Dermis blood vessel endothelial cell (primary cell): ENCODE measurements around the gene CYP24A1. TPM values are rescaled to one million over a fixed set of nuclear protein-coding genes. Genes with fewer than 3 reads are reported as not detected.

Source experiments
- DNase-seq: peaks from one replicate; pipeline ENCODE4 v3.0.0; 2010
- total RNA-seq: library from RNA; depleted of rRNA; stranded (reverse); fragments of >200 nt; gene quantifications from 2 replicates; pipeline ENCODE4 v1.2.3, GENCODE V29; 2014

CYP24A1 gene
- total RNA-seq, 1 donor from 2014 or later, result not detected

- no peak for DNase-seq
Measured at GRCh38 chr20:54110457-54110856, 63.3 kb downstream of the CYP24A1 start.

GRCh38 chr20:54110041-54110440 lies 63.7 kb downstream of the CYP24A1 start:
- DNase-seq, result no peak

- no peak for DNase-seq
Measured at GRCh38 chr20:54108817-54109216, 65.0 kb downstream of the CYP24A1 start.

- no peak for DNase-seq
Measured at GRCh38 chr20:54108326-54108642, 65.5 kb downstream of the CYP24A1 start.

GRCh38 chr20:54107600-54108325 lies 66.0 kb downstream of the CYP24A1 start:
- DNase-seq, result no peak

- DNase-seq, result no peak
Measured at GRCh38 chr20:54107181-54107580, 66.6 kb downstream of the CYP24A1 start.

- no peak for DNase-seq
Measured at GRCh38 chr20:54106162-54106561, 67.6 kb downstream of the CYP24A1 start.

- DNase-seq, result no peak
Measured at GRCh38 chr20:54105653-54106052, 68.1 kb downstream of the CYP24A1 start.

- no peak for DNase-seq
Measured at GRCh38 chr20:54104781-54105180, 69.0 kb downstream of the CYP24A1 start.

GRCh38 chr20:54103762-54104600 lies 69.8 kb downstream of the CYP24A1 start:
- no peak for DNase-seq

Other genes with a start within 250 kb of the CYP24A1 start
- not detected in 2 replicates for gene BCAS1, start 103.4 kb downstream of the CYP24A1 start, total RNA-seq
- gene PFDN4, start 34.1 kb upstream of the CYP24A1 start, total RNA-seq, result 77.5 and 124 TPM in 2 replicates